Mucosa of stomach (tissue), 1 donor: ENCODE measurements around the gene RPS21.

Experiments
- H3K27me3 ChIP-seq: one replicate; pipeline ENCODE4 v1.7.0; 2013; ENCODE audit warnings: mild to moderate bottlenecking, low read length; ENCODE audit not compliant: control insufficient read depth, insufficient read depth
- H3K36me3 ChIP-seq: one replicate; pipeline ENCODE4 v1.7.0; 2013; ENCODE audit warnings: low read length; ENCODE audit not compliant: control insufficient read depth, insufficient read depth
- H3K4me1 ChIP-seq: one replicate; pipeline ENCODE4 v1.7.0; 2013; ENCODE audit warnings: mild to moderate bottlenecking, low read length; ENCODE audit not compliant: control insufficient read depth, insufficient read depth
- H3K4me3 ChIP-seq: one replicate; pipeline ENCODE4 v1.7.0; 2013; ENCODE audit warnings: low read length
- H3K9ac ChIP-seq: one replicate; pipeline ENCODE4 v1.7.0; 2013; ENCODE audit warnings: mild to moderate bottlenecking, low read length, moderate library complexity
- H3K9me3 ChIP-seq: one replicate; pipeline ENCODE4 v1.7.0; 2013; ENCODE audit warnings: mild to moderate bottlenecking, low read length, moderate library complexity; ENCODE audit not compliant: control insufficient read depth
- donor health status: Pancreatic carcinoma.

The RPS21 gene

DNA sequence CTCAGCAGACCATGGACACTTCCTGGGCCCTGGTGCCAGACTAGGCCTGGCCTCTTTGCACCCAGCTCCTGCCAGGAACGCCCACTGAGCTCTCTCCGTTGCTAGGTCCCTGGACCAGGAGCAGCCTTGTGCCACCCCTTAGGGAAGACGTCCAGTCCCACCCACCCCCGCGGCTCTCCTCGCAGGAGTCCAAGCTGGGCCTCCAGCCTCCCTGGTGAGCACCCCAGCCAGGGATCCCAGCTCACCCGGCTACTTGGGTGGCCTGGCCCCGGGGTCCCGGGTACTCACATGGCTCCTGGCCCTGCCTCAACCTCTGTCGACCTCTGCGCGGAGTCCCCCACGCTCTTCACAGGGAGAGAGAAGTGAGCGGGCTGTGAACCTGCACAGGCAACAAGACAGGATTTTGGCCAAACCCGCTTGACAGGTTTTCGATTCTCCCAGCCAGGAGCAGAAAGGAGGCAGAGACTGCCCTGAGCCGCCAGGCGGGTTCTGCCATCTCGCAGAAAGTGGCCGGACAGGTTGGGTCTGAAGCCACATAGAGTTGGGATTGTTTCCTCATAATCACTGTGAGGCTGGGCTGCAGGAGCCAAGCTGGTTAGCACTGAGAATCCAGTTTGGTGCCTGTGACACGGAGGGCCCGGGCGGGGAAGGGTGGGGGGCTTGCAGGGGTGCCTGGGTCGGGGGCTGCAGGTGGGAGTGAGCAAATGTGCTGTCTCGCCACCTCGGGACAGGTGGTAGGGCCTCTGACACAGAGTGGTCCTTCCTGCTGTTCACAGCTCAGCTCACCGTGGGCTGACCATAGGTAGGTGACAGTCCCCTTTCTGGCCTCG is 40.5 kb downstream of the RPS21 start, which contains the start of gene RBBP8NL:
RBBP8NL (minus strand) TSS at position 368 of the 830 bp plus-strand sequence. CDS start 7,892 bp downstream, outside the sequence.
- H3K4me3 ChIP-seq: peak within 1 kb of the TSS; percentile 19
- peak within 1 kb of the TSS; percentile 34 for H3K9ac ChIP-seq
- H3K4me1 ChIP-seq: peaks cover 49% of the 10 kb centered on the region
- H3K27me3 ChIP-seq: peaks cover 5% of the 10 kb centered on the region
- H3K9me3 ChIP-seq: no peaks in the 10 kb centered on the region
- no peaks in the 10 kb centered on the region for H3K36me3 ChIP-seq

DNA sequence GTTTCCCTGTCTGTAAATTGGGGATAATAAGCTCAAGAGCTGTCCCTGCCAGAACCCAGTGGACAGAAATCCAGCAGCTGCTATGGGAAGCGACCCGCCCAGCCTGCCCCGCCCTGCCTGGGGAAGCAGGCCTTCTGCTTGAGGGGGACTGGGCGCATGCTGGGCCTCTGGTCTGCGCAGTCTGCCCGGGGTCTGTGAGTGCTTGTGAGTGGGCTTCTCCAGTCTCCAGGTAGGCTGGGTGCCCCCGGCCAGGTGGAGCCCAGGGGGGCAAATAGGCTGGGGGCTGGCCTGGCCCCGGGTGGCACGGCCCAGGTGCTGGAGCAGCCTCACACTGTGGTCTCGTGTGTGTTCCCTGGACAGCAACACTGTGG is 41.1 kb downstream of the RPS21 start:
- Histone ChIP-seq H3K36me3 (no peaks in the 10 kb centered on the region), H3K27me3 (peaks cover 8% of the 10 kb centered on the region), H3K9me3 (no peaks in the 10 kb centered on the region), H3K4me3 (no peak overlapping the region), H3K4me1 (peaks cover 49% of the 10 kb centered on the region), H3K9ac (no peak overlapping the region)

DNA sequence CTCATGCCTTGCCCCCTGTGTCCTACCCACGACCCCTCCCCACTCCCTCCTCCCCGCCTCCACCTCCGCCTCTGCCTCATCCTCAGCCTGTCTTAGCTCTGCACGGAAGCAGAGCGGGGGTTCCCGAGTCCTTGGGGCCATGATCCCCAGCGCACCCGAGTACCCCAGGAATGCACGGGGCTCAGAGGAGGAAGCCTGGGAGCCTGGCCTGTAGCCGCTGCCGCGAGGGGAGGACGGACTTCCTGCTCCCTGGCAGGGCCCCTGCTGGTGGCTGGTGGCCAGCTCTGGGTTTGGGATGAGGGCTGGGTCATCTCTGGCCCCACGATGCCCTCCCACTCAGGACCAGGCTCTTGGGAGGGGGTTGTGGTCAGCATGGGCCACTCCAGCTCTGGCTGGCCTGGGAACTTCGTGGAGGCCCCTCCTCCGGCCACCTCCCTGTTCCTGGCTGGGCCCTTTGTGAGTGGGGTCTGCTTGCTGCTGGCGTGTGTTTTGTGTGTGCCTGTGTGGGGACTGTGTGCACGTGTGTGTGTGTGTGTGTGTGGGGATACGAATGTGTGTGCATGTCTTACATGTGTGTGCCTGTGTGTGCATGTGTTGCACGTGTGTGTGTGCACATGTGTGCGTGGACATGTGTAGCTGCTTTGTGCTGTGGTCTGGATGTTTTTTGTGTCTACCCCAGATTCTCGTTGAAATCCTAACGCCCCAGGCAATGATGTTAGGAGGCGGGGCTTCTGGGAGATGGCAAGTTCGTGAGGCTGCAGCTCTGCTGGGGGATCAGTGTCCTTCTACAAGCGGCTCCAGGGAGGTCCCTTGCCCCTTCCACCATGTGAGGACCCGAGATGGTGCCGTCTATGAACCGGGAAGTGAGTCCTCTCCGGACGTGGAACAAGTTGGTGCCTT is 41.7 kb downstream of the RPS21 start:
- H3K4me3 ChIP-seq: no peak overlapping the region
- no peak overlapping the region for H3K9ac ChIP-seq
- no peaks in the 10 kb centered on the region for H3K36me3 ChIP-seq
- peaks cover 4% of the 10 kb centered on the region for H3K27me3 ChIP-seq
- peaks cover 53% of the 10 kb centered on the region for H3K4me1 ChIP-seq
- no peaks in the 10 kb centered on the region for H3K9me3 ChIP-seq

DNA sequence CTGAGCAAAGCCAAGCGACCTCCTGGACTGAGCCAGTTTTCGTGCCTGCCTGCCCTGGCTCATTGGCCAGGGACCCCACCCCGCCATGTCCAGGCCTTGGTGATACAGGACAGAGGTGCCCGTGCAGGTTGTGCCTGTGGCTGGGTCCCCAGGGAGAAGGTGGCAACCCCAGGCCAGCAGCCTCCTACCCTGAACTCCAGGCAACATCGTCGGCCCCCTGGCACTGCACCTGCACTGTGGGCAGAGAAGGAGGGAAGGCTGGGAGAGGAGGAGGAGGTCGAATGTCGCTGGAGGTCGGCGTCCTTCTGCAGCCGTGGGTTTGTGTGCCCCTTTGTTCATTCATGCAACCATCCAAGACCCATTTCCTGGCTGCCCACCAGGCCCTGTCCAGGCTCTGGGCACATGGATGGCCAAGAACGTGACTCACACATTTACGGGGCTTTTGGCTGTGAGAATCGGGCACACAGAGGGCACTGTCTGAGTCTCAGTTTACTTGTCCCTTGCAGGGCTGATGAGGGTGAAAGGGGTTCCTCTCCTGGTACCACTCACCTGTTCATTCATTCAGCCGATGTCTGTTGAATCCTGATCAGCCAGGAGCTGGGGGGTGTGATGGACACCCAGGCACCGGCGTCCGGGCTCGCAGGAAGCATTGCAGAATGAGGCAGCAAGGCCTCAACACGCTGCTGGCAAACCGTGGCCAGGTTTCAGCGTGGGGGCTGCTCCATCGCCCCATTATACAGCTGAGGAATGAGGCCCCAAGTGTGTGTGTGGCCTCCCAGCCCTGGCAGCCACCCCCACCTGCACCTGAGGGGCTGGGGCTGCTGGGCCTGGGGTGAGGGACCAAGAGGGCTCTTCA is 42.8 kb downstream of the RPS21 start:
- peaks cover 7% of the 10 kb centered on the region for H3K27me3 ChIP-seq
- no peak overlapping the region for H3K4me3 ChIP-seq
- no peak overlapping the region for H3K9ac ChIP-seq
- no peaks in the 10 kb centered on the region for H3K9me3 ChIP-seq
- peaks cover 58% of the 10 kb centered on the region for H3K4me1 ChIP-seq
- no peaks in the 10 kb centered on the region for H3K36me3 ChIP-seq

GRCh38 chr20:62430311-62430853 is 43.5 kb downstream of the RPS21 start:
- no peaks in the 10 kb centered on the region for H3K9me3 ChIP-seq
- H3K36me3 ChIP-seq: no peaks in the 10 kb centered on the region
- no peak overlapping the region for H3K4me3 ChIP-seq
- peaks cover 57% of the 10 kb centered on the region for H3K4me1 ChIP-seq
- no peak overlapping the region for H3K9ac ChIP-seq
- peaks cover 14% of the 10 kb centered on the region for H3K27me3 ChIP-seq

- Histone ChIP-seq H3K36me3 (no peaks in the 10 kb centered on the region), H3K4me1 (peaks cover 57% of the 10 kb centered on the region), H3K9me3 (no peaks in the 10 kb centered on the region), H3K27me3 (peaks cover 15% of the 10 kb centered on the region), H3K4me3 (no peak overlapping the region), H3K9ac (no peak overlapping the region)
These were observed 44.1 kb downstream of the RPS21 start for GRCh38 chr20:62430866-62431447.

DNA sequence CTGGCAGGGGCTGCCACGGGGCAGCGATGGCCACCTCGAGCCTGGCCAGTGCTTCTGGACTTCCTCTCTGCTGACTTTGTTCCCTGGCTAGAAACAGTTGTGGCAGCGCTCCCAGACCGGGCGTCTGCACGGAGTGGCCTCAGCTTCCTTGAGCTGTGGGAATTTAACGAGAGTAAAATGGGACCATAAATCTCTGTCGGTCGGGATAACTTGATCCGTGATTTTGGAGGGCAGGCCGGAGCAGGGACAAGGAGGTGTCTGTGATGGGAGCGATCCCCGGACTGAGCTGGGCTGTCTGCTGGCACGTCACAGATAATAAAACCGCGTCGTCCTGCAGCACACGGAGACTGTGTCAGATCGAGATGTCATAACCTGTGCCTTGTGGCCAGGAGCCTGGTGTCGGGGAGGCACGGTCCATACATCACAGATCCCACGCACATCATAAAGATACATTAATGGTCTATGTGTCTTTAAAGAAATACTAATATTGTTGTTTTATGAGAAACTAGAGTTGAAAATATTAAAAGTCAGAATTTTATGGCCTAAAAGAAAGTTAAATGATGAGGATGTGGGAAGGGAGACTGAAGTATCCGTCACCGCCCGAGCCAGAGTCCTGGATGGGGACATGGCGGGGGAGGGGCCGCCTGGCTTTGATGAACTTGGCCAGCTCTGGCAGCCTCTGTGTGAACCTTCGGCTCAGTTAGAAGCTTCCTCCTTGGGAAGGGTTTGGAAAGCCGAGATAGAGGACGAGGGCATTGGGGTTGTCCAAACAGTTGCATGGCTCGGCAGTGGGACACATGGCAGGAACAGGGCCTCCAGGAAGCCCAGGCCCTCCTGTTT is 47.0 kb downstream of the RPS21 start:
- no peak overlapping the region for H3K9ac ChIP-seq
- H3K4me1 ChIP-seq: peaks cover 33% of the 10 kb centered on the region
- H3K4me3 ChIP-seq: no peak overlapping the region
- H3K27me3 ChIP-seq: peaks cover 17% of the 10 kb centered on the region
- no peaks in the 10 kb centered on the region for H3K36me3 ChIP-seq
- no peaks in the 10 kb centered on the region for H3K9me3 ChIP-seq

- no peaks in the 10 kb centered on the region for H3K9me3 ChIP-seq
- H3K27me3 ChIP-seq: peaks cover 17% of the 10 kb centered on the region
- peaks cover 14% of the 10 kb centered on the region for H3K4me1 ChIP-seq
- H3K36me3 ChIP-seq: no peaks in the 10 kb centered on the region
- no peak overlapping the region for H3K4me3 ChIP-seq
- H3K9ac ChIP-seq: no peak overlapping the region
These were observed 49.8 kb downstream of the RPS21 start for GRCh38 chr20:62436692-62437091.

DNA sequence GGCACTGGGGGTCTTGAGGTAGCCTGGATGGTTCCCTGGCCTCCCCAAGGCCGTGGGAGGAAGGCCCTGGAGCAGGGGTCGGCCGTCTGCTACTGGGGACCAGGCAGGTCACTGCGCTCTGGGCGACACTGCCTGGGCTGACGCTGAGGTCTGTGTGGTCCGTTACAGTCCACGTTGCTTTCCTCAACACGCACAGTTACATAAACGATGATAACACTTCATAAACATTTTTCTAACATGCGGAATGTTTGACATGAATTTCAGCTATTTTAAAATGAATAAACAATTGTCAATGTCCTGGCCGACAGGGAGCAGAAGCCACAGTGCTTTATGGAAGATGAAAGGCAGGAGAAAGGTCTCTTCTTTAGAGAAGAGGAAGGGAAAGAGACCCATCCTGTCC is 50.6 kb downstream of the RPS21 start:
- no peak overlapping the region for H3K9ac ChIP-seq
- no peaks in the 10 kb centered on the region for H3K9me3 ChIP-seq
- no peaks in the 10 kb centered on the region for H3K36me3 ChIP-seq
- H3K4me1 ChIP-seq: peaks cover 14% of the 10 kb centered on the region
- peaks cover 17% of the 10 kb centered on the region for H3K27me3 ChIP-seq
- no peak overlapping the region for H3K4me3 ChIP-seq

DNA sequence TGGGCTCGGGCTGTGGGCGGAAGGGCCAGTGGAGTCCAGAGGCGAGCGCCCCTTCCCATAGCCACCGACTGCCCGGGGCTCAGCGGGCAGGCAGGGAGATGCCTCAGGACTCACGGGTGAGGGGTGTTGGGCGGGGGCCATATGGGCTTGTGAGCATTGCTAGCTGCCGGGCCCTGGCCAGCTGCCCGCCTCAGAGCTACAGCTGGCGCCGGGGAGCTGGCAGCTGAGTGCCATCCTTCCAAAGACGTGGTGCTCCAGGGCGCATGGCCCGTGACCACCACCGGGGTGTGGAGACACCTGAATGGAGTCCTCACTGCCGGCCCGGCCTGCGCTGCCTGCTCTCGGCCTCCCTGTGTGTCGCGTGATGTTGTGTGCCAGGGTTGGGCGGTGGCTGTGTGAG is 51.0 kb downstream of the RPS21 start:
- no peak overlapping the region for H3K4me3 ChIP-seq
- H3K27me3 ChIP-seq: peaks cover 15% of the 10 kb centered on the region
- H3K9ac ChIP-seq: no peak overlapping the region

More for the DNA sequence above, 51.0 kb downstream of the RPS21 start:
- Histone ChIP-seq H3K4me1 (peaks cover 14% of the 10 kb centered on the region), H3K36me3 (no peaks in the 10 kb centered on the region), H3K9me3 (no peaks in the 10 kb centered on the region)
